HG03571 (cell line): ENCODE measurements around the gene LGALS9B.
"Not testable (repeated sequence)": the region's sequence is repeated elsewhere in the genome, so short reads cannot be mapped to it uniquely, and the experiment has no call there.

ENCODE experiments used
- ATAC-seq: cut with Tn5 transposase; IDR thresholded peaks from one replicate; pipeline ENCODE4 v1.9.1; 2021; ENCODE audit not compliant: unreplicated experiment

LGALS9B gene

GRCh38 chr17:20417492-20418080, 49.8 kb downstream of the LGALS9B start:
- not testable (repeated sequence) for ATAC-seq

GRCh38 chr17:20416381-20416911, 50.9 kb downstream of the LGALS9B start:
- not testable (repeated sequence) for ATAC-seq

GRCh38 chr17:20415479-20415878, 51.9 kb downstream of the LGALS9B start:
- not testable (repeated sequence) for ATAC-seq

- ATAC-seq = not testable (repeated sequence)
These were observed 65.9 kb downstream of the LGALS9B start for GRCh38 chr17:20401306-20402022.

- not testable (repeated sequence) for ATAC-seq
These were observed 66.6 kb downstream of the LGALS9B start for GRCh38 chr17:20400559-20401305.
